ENCODE data around the gene BIRC5.

The BIRC5 gene

DNA sequence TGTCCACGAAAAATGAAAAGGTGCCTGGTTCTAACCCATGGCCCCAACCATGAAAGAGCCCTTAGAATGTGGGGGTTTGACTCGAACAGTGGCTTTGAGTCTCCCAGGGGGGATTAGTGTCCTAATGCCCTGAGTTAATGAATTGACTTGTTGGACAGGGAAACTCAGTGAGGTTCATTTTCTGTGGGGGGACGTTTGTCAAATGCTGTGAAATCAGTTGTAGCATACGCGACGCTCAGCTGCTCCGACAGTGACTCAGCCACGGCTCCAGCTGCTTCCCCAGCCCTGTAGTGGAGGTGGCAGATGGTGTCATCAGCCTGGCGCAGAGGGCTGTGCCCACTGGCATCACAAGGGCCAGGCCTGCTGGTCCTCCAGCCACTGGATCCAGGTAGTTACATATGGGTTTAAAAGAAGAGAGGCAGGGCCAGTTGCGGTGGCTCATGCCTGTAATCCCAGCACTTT lies 13.4 kb downstream of the BIRC5 start:
- Histone ChIP-seq H3K9me2 (replicated peaks; ENCODE audit: low read depth, low read length) (no peaks in the 10 kb centered on the region), H3K4me2 (ENCODE audit: low read depth, low read length, poor library complexity, severe bottlenecking) (no peak overlapping the region), H4K20me1 (ENCODE audit: insufficient read depth, low read length, poor library complexity, severe bottlenecking) (no peaks in the 10 kb centered on the region), H3K4me3 (ENCODE audit: low read length, poor library complexity, severe bottlenecking) (no peak overlapping the region), H3K9me3 (ENCODE audit: insufficient read depth, low read depth, low read length) (no peaks in the 10 kb centered on the region), H3K9ac (ENCODE audit: low read depth, low read length, poor library complexity, severe bottlenecking) (no peak overlapping the region), H2AFZ (ENCODE audit: low read length) (no peak overlapping the region), H3K79me2 (ENCODE audit: insufficient read depth, low read length) (no peaks in the 10 kb centered on the region), H3F3A (ENCODE audit: low read depth) (peaks cover 14% of the 10 kb centered on the region; the same call in 1 of the 2 replicates), H3K27me3 (ENCODE audit: insufficient read depth, low read length, poor library complexity, severe bottlenecking) (no peaks in the 10 kb centered on the region), H3K36me3 (ENCODE audit: insufficient read depth, low read length) (peaks cover 25% of the 10 kb centered on the region; the same call in 1 of the 2 replicates), H3K4me1 (ENCODE audit: insufficient read depth, low read length, poor library complexity, severe bottlenecking) (no peaks in the 10 kb centered on the region)
- no peak for TF ChIP-seq EZH2phosphoT487 (IDR thresholded peaks at IDR 0.05; ENCODE audit: borderline replicate concordance)
- TF ChIP-seq, protein P1, sequence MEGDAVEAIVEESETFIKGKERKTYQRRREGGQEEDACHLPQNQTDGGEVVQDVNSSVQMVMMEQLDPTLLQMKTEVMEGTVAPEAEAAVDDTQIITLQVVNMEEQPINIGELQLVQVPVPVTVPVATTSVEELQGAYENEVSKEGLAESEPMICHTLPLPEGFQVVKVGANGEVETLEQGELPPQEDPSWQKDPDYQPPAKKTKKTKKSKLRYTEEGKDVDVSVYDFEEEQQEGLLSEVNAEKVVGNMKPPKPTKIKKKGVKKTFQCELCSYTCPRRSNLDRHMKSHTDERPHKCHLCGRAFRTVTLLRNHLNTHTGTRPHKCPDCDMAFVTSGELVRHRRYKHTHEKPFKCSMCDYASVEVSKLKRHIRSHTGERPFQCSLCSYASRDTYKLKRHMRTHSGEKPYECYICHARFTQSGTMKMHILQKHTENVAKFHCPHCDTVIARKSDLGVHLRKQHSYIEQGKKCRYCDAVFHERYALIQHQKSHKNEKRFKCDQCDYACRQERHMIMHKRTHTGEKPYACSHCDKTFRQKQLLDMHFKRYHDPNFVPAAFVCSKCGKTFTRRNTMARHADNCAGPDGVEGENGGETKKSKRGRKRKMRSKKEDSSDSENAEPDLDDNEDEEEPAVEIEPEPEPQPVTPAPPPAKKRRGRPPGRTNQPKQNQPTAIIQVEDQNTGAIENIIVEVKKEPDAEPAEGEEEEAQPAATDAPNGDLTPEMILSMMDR (conservative IDR thresholded peaks at IDR 0.05; ENCODE audit: low read length), result no peak

- Histone ChIP-seq H3K9me2 (replicated peaks; ENCODE audit: low read depth, low read length) (no peaks in the 10 kb centered on the region), H3K79me2 (ENCODE audit: insufficient read depth, low read length) (no peaks in the 10 kb centered on the region), H2AFZ (ENCODE audit: low read length) (no peak overlapping the region), H3K4me1 (ENCODE audit: insufficient read depth, low read length, poor library complexity, severe bottlenecking) (no peaks in the 10 kb centered on the region), H3K9ac (ENCODE audit: low read depth, low read length, poor library complexity, severe bottlenecking) (no peak overlapping the region), H3F3A (ENCODE audit: low read depth) (peaks cover 14% of the 10 kb centered on the region; the same call in 1 of the 2 replicates), H3K4me3 (ENCODE audit: low read length, poor library complexity, severe bottlenecking) (no peak overlapping the region), H3K36me3 (ENCODE audit: insufficient read depth, low read length) (peaks cover 18% of the 10 kb centered on the region; the same call in 1 of the 2 replicates), H3K27me3 (ENCODE audit: insufficient read depth, low read length, poor library complexity, severe bottlenecking) (no peaks in the 10 kb centered on the region), H3K4me2 (ENCODE audit: low read depth, low read length, poor library complexity, severe bottlenecking) (no peak overlapping the region), H3K9me3 (ENCODE audit: insufficient read depth, low read depth, low read length) (no peaks in the 10 kb centered on the region), H4K20me1 (ENCODE audit: insufficient read depth, low read length, poor library complexity, severe bottlenecking) (no peaks in the 10 kb centered on the region)
- TF ChIP-seq, protein P1 (conservative IDR thresholded peaks at IDR 0.05; ENCODE audit: low read length), result no peak
- TF ChIP-seq EZH2phosphoT487 (IDR thresholded peaks at IDR 0.05; ENCODE audit: borderline replicate concordance), result no peak
These were observed 14.1 kb downstream of the BIRC5 start for GRCh38 chr17:78228176-78228575.

DNA sequence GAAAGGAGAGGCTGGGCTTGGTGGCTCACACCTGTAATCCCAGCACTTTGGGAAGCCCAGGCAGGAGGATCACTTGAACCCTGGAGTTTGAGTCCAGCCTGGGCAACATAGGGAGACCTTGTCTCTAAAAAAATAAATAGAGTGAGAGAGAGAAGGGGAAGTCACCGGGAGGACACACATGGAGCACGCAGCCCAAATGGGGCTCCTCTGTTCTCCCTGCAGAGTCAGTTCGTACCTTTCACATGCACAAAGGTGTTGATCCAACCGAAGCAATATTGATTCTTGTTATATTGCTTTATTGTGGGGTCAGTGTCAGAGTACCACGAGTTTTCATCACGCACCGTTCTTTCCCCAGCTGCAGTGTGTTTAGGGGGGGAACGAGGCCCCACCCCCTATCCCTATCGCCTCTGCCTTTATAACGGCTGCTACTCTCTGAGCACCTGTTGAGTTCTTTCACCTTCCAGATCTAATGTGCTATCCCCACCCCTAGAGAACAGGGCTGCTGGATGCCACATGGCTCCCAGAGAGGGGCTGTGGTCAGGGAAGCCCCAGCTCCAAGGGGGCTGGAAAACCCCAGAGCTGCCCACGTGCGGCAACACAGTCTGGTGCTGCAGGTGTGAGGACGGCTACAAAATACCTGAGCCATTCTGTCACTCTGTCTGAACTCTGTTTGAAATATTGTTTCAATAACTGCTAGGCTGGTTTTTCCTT lies 16.4 kb downstream of the BIRC5 start:
- H3K9me3 ChIP-seq (ENCODE audit: insufficient read depth, low read depth, low read length), result no peaks in the 10 kb centered on the region
- H3K9me2 ChIP-seq (replicated peaks; ENCODE audit: low read depth, low read length), result no peaks in the 10 kb centered on the region
- no peaks in the 10 kb centered on the region for H4K20me1 ChIP-seq (ENCODE audit: insufficient read depth, low read length, poor library complexity, severe bottlenecking)
- H3K27me3 ChIP-seq (ENCODE audit: insufficient read depth, low read length, poor library complexity, severe bottlenecking), result no peaks in the 10 kb centered on the region
- TF ChIP-seq EZH2phosphoT487 (IDR thresholded peaks at IDR 0.05; ENCODE audit: borderline replicate concordance), result no peak
- TF ChIP-seq, protein P1 (conservative IDR thresholded peaks at IDR 0.05; ENCODE audit: low read length), result no peak
- H3F3A ChIP-seq (ENCODE audit: low read depth), result no peaks in the 10 kb centered on the region
- H3K4me3 ChIP-seq (ENCODE audit: low read length, poor library complexity, severe bottlenecking), result no peak overlapping the region
- no peak overlapping the region for H3K4me2 ChIP-seq (ENCODE audit: low read depth, low read length, poor library complexity, severe bottlenecking)
- H3K4me1 ChIP-seq (ENCODE audit: insufficient read depth, low read length, poor library complexity, severe bottlenecking), result no peaks in the 10 kb centered on the region
- H3K79me2 ChIP-seq (ENCODE audit: insufficient read depth, low read length), result no peaks in the 10 kb centered on the region
- H2AFZ ChIP-seq (ENCODE audit: low read length), result no peak overlapping the region
- H3K36me3 ChIP-seq (ENCODE audit: insufficient read depth, low read length), result no peaks in the 10 kb centered on the region
- H3K9ac ChIP-seq (ENCODE audit: low read depth, low read length, poor library complexity, severe bottlenecking), result no peak overlapping the region
